Measurements from ENCODE around the gene REXO1. TPM values are rescaled to one million over a fixed set of nuclear protein-coding genes. Genes with fewer than 3 reads are reported as not detected.

The REXO1 gene
- total and polyA plus RNA-seq, 2 of the 13 experiments (the other 11 are each of a cell fraction or from before 2014, with no cell fraction given), result 5.0 to 11.2 TPM

DNA sequence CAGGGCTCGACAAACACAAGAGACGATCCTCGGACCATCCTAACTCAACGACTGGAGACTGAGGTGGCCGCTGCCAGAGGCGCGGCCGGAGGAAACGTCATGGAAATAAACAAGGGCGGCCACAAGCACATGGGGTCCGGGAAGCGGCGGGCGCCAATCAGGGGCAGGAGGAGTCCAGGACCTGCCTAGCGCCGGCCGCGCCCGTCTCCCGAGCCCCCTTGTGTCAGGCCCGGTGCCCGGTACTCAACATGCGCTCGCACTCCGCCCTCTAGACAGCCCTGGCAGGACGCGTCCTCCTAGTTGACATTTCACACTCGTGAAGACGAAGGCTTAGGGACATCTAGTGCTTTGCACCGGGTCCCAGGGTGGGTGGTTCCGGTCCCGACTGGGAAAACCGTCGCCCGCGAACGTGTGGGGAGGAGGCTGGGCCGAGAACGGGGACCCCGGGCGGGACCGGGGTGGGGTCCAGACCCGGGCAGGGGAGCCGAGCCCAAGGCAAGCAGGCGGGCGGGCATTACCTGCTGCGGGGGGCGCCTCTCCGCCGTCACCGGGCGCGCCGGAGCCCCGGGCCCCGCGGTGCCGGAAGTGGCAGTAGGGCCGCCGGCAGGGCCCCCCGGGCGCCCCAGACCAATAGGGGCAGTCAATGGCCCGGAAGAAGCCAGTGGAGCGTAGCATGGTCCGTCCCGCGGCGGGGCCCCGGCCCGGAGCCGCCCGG lies 442 bp downstream of the REXO1 start (continued):
- TF ChIP-seq, protein P1, sequence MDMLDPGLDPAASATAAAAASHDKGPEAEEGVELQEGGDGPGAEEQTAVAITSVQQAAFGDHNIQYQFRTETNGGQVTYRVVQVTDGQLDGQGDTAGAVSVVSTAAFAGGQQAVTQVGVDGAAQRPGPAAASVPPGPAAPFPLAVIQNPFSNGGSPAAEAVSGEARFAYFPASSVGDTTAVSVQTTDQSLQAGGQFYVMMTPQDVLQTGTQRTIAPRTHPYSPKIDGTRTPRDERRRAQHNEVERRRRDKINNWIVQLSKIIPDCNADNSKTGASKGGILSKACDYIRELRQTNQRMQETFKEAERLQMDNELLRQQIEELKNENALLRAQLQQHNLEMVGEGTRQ (IDR thresholded peaks at IDR 0.05; ENCODE audit: low read depth, low read length), result no peak
- TF ChIP-seq, protein P1 (CRISPR knock-in tag; IDR thresholded peaks at IDR 0.05; ENCODE audit: borderline replicate concordance), result no peak
- TF ChIP-seq, protein P2, sequence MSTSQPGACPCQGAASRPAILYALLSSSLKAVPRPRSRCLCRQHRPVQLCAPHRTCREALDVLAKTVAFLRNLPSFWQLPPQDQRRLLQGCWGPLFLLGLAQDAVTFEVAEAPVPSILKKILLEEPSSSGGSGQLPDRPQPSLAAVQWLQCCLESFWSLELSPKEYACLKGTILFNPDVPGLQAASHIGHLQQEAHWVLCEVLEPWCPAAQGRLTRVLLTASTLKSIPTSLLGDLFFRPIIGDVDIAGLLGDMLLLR (CRISPR knock-in tag; IDR thresholded peaks at IDR 0.05), result no peak
- no peak for TF ChIP-seq YY1 (IDR thresholded peaks at IDR 0.05; ENCODE audit: insufficient read depth, insufficient replicate concordance, low read depth, low read length)
- no peak for TF ChIP-seq ZNF17 (CRISPR knock-in tag; IDR thresholded peaks at IDR 0.05)
- TF ChIP-seq MED1 (CRISPR knock-in tag; IDR thresholded peaks at IDR 0.05), result 0 out of 2 replicates have a peak, but pooled peaks have one; percentile 1
- no peak for TF ChIP-seq ZFP37 (CRISPR knock-in tag; IDR thresholded peaks at IDR 0.05; ENCODE audit: borderline replicate concordance)
- TF ChIP-seq ZNF577 (CRISPR knock-in tag; IDR thresholded peaks at IDR 0.05; ENCODE audit: borderline replicate concordance, low read depth), result no peak
- TF ChIP-seq, protein P3, sequence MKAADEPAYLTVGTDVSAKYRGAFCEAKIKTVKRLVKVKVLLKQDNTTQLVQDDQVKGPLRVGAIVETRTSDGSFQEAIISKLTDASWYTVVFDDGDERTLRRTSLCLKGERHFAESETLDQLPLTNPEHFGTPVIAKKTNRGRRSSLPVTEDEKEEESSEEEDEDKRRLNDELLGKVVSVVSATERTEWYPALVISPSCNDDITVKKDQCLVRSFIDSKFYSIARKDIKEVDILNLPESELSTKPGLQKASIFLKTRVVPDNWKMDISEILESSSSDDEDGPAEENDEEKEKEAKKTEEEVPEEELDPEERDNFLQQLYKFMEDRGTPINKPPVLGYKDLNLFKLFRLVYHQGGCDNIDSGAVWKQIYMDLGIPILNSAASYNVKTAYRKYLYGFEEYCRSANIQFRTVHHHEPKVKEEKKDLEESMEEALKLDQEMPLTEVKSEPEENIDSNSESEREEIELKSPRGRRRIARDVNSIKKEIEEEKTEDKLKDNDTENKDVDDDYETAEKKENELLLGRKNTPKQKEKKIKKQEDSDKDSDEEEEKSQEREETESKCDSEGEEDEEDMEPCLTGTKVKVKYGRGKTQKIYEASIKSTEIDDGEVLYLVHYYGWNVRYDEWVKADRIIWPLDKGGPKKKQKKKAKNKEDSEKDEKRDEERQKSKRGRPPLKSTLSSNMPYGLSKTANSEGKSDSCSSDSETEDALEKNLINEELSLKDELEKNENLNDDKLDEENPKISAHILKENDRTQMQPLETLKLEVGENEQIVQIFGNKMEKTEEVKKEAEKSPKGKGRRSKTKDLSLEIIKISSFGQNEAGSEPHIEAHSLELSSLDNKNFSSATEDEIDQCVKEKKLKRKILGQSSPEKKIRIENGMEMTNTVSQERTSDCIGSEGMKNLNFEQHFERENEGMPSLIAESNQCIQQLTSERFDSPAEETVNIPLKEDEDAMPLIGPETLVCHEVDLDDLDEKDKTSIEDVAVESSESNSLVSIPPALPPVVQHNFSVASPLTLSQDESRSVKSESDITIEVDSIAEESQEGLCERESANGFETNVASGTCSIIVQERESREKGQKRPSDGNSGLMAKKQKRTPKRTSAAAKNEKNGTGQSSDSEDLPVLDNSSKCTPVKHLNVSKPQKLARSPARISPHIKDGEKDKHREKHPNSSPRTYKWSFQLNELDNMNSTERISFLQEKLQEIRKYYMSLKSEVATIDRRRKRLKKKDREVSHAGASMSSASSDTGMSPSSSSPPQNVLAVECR (CRISPR knock-in tag; IDR thresholded peaks at IDR 0.05; ENCODE audit: borderline replicate concordance), result peak; percentile 63; the same call in 1 of the 2 replicates
- no peak for TF ChIP-seq KDM3A (CRISPR knock-in tag; IDR thresholded peaks at IDR 0.05; ENCODE audit: low read depth)
- TF ChIP-seq ZNF20 (CRISPR knock-in tag; IDR thresholded peaks at IDR 0.05), result no peak
- no peak for TF ChIP-seq NFKB2 (CRISPR knock-in tag; IDR thresholded peaks at IDR 0.05; ENCODE audit: borderline replicate concordance)
- 0 out of 2 replicates have a peak, but pooled peaks have one; percentile 12 for TF ChIP-seq ZNF230 (CRISPR knock-in tag; IDR thresholded peaks at IDR 0.05)
- TF ChIP-seq, protein P4, sequence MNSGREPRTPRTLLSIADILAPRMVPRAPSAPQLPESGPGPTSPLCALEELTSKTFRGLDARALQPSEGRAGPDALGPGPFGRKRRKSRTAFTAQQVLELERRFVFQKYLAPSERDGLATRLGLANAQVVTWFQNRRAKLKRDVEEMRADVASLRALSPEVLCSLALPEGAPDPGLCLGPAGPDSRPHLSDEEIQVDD (CRISPR knock-in tag; IDR thresholded peaks at IDR 0.05; ENCODE audit: borderline replicate concordance), result no peak
- TF ChIP-seq SIN3B (IDR thresholded peaks at IDR 0.05; ENCODE audit: low read length), result no peak
- 0 out of 2 replicates have a peak, but pooled peaks have one; percentile 47 for TF ChIP-seq SRY (CRISPR knock-in tag; IDR thresholded peaks at IDR 0.05)
- no peak for TF ChIP-seq KAT2B (IDR thresholded peaks at IDR 0.05; ENCODE audit: borderline replicate concordance, low read depth, low read length)
- TF ChIP-seq TARDBP (CRISPR knock-in tag; IDR thresholded peaks at IDR 0.05), result 0 out of 2 replicates have a peak, but pooled peaks have one; percentile 26
- no peak for TF ChIP-seq ZNF256 (CRISPR knock-in tag; conservative IDR thresholded peaks at IDR 0.05)
- no peak for TF ChIP-seq ZNF3 (CRISPR knock-in tag; IDR thresholded peaks at IDR 0.05)
- TF ChIP-seq PCBP1 (IDR thresholded peaks at IDR 0.05; ENCODE audit: borderline replicate concordance, low read depth, low read length), result no peak
- peak; percentile 53; the same call in 1 of the 2 replicates for TF ChIP-seq ZNF773 (CRISPR knock-in tag; IDR thresholded peaks at IDR 0.05; ENCODE audit: borderline replicate concordance)
- no peak for TF ChIP-seq ZNF543 (CRISPR knock-in tag; IDR thresholded peaks at IDR 0.05)
- no peak for TF ChIP-seq CEBPG (CRISPR knock-in tag; IDR thresholded peaks at IDR 0.05)

All from HepG2 (cell line).